ENCODE results near the gene CMC2. TPM values are rescaled to one million over a fixed set of nuclear protein-coding genes. Genes with fewer than 3 reads are reported as not detected.
A peak's percentile ranks its signal among the peaks of the same experiment; 100 is the strongest.

CMC2 gene
- total and polyA plus RNA-seq, 9 of the 15 experiments (the other 6 are each of a cell fraction or from before 2014, with no cell fraction given) = 122 to 501 (median 172) TPM

DNA sequence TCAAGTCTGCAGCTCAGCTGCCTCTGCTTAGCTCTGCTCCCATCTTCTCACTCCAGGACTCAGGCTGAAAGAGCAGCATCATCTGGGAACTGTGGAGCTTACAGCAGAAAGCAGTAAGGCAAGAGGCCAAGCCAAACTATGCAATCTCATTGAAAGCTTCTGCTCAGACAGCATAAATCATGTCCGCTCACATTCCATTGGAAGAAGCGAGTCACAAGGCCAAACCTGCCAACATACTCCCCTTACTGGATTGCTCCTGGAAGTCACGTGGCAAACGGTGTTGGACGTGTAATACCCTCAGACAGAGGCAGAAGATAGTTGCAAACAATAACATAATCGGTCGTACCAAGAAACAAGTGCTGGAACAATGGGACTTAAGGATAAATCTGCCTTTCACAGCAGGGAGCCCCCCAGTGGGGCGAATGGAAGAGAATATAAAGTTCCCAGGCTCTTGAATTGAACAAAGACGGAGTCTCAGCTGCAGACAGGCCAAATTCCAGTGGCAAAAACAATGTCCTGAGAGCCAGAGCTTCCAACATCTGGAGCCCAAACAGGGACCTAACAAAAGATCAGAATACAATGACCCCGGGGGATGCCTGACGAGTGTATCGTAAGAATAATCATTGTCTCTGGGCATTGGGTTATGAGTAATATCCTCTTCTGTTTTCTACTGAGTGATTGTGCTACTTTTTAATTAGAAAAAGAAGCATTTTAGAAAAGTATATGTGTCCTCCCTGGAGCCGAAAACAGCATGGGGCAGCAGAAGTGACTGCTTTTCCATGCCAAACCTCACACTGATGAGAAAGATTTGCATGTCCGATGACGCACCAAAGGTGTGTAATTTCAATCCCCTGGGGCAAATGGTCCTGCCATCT is 68.4 kb downstream of the CMC2 start (continued):
- TF ChIP-seq FOXP1 (CRISPR knock-in tag; IDR thresholded peaks at IDR 0.05) (no peak), PHTF2 (CRISPR knock-in tag; IDR thresholded peaks at IDR 0.05) (no peak), RERE (CRISPR knock-in tag; IDR thresholded peaks at IDR 0.05; ENCODE audit: borderline replicate concordance) (no peak), NR4A1 (CRISPR knock-in tag; IDR thresholded peaks at IDR 0.05) (no peak), NR4A1 (tag; IDR thresholded peaks at IDR 0.05) (no peak), RBM15 (IDR thresholded peaks at IDR 0.05; ENCODE audit: insufficient read depth, low read length) (no peak), ZNF140 (CRISPR knock-in tag; IDR thresholded peaks at IDR 0.05) (no peak), FOXM1 (IDR thresholded peaks at IDR 0.05; ENCODE audit: low read depth) (no peak), FOXM1 (CRISPR knock-in tag; IDR thresholded peaks at IDR 0.05; ENCODE audit: low read depth) (no peak), POLR2AphosphoS2 (IDR thresholded peaks at IDR 0.05; ENCODE audit: low read length) (no peak), NCOR1 (IDR thresholded peaks at IDR 0.05) (no peak), ILF3 (IDR thresholded peaks at IDR 0.05; ENCODE audit: borderline replicate concordance) (no peak), ZNF445 (CRISPR knock-in tag; IDR thresholded peaks at IDR 0.05; ENCODE audit: low read depth) (no peak), ELF4 (CRISPR knock-in tag; IDR thresholded peaks at IDR 0.05) (no peak), GATAD2A (IDR thresholded peaks at IDR 0.05) (no peak), COPS2 (conservative IDR thresholded peaks at IDR 0.05) (no peak), RFX1 (IDR thresholded peaks at IDR 0.05) (no peak)
- TF ChIP-seq, protein P1, sequence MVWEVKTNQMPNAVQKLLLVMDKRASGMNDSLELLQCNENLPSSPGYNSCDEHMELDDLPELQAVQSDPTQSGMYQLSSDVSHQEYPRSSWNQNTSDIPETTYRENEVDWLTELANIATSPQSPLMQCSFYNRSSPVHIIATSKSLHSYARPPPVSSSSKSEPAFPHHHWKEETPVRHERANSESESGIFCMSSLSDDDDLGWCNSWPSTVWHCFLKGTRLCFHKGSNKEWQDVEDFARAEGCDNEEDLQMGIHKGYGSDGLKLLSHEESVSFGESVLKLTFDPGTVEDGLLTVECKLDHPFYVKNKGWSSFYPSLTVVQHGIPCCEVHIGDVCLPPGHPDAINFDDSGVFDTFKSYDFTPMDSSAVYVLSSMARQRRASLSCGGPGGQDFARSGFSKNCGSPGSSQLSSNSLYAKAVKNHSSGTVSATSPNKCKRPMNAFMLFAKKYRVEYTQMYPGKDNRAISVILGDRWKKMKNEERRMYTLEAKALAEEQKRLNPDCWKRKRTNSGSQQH (CRISPR knock-in tag; IDR thresholded peaks at IDR 0.05) = no peak
- TF ChIP-seq, protein P2, sequence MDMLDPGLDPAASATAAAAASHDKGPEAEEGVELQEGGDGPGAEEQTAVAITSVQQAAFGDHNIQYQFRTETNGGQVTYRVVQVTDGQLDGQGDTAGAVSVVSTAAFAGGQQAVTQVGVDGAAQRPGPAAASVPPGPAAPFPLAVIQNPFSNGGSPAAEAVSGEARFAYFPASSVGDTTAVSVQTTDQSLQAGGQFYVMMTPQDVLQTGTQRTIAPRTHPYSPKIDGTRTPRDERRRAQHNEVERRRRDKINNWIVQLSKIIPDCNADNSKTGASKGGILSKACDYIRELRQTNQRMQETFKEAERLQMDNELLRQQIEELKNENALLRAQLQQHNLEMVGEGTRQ (CRISPR knock-in tag; IDR thresholded peaks at IDR 0.05) = peak; percentile 77
- TF ChIP-seq, protein P3, sequence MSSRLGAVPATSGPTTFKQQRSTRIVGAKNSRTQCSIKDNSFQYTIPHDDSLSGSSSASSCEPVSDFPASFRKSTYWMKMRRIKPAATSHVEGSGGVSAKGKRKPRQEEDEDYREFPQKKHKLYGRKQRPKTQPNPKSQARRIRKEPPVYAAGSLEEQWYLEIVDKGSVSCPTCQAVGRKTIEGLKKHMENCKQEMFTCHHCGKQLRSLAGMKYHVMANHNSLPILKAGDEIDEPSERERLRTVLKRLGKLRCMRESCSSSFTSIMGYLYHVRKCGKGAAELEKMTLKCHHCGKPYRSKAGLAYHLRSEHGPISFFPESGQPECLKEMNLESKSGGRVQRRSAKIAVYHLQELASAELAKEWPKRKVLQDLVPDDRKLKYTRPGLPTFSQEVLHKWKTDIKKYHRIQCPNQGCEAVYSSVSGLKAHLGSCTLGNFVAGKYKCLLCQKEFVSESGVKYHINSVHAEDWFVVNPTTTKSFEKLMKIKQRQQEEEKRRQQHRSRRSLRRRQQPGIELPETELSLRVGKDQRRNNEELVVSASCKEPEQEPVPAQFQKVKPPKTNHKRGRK (tag; IDR thresholded peaks at IDR 0.05) = no peak
